H9 (cell line): Measurements from ENCODE around the gene SIPA1L3. TPM values are rescaled to one million over a fixed set of nuclear protein-coding genes. Genes with fewer than 3 reads are reported as not detected.

ENCODE experiments used
- DNase-seq: peaks from one replicate; pipeline ENCODE4 v3.0.0-alpha.2; 2017
- H2AFZ ChIP-seq: one replicate; pipeline ENCODE4 v1.6.1; 2013; ENCODE audit warnings: mild to moderate bottlenecking, low read length, control low read depth, moderate library complexity
- H2AK5ac ChIP-seq: 2 replicates; pipeline ENCODE4 v1.6.1; 2013; ENCODE audit warnings: low read length, control low read depth, mixed read lengths; ENCODE audit not compliant: insufficient read length
- H2BK120ac ChIP-seq: one replicate; pipeline ENCODE4 v1.6.1; 2013; ENCODE audit warnings: low read depth, mild to moderate bottlenecking, low read length, control low read depth, inconsistent platforms; ENCODE audit not compliant: poor library complexity, severe bottlenecking
- H2BK12ac ChIP-seq: 2 replicates; pipeline ENCODE4 v1.6.1; 2013; ENCODE audit warnings: low read length, control low read depth, mixed read lengths, low read depth; ENCODE audit not compliant: insufficient read length
- H2BK15ac ChIP-seq: 2 replicates; pipeline ENCODE4 v1.6.1; 2013; ENCODE audit warnings: low read depth, low read length, control low read depth
- H2BK20ac ChIP-seq: one replicate; pipeline ENCODE4 v1.6.1; 2013; ENCODE audit warnings: low read depth, mild to moderate bottlenecking, low read length, control low read depth, inconsistent platforms; ENCODE audit not compliant: poor library complexity, severe bottlenecking
- H2BK5ac ChIP-seq: 2 replicates; pipeline ENCODE4 v1.6.1; 2013; ENCODE audit warnings: low read length, control low read depth, mixed read lengths; ENCODE audit not compliant: insufficient read length
- H3K14ac ChIP-seq: 2 replicates; pipeline ENCODE4 v1.6.1; 2013; ENCODE audit warnings: low read length, control low read depth; ENCODE audit not compliant: insufficient read depth
- H3K18ac ChIP-seq: 2 replicates; pipeline ENCODE4 v1.6.1; 2013; ENCODE audit warnings: low read depth, mild to moderate bottlenecking, mixed read lengths, low read length, control low read depth; ENCODE audit not compliant: insufficient read length
- H3K23ac ChIP-seq: 2 replicates; pipeline ENCODE4 v1.6.1; 2013; ENCODE audit warnings: low read length, control low read depth, mixed read lengths, low read depth; ENCODE audit not compliant: insufficient read length
- H3K23me2 ChIP-seq: 2 replicates; pipeline ENCODE4 v1.6.1; 2013; ENCODE audit warnings: low read depth, mild to moderate bottlenecking, mixed read lengths, low read length, control low read depth; ENCODE audit not compliant: insufficient read length, poor library complexity, severe bottlenecking
- H3K27ac ChIP-seq: 2 replicates; pipeline ENCODE4 v1.5.1; 2013; ENCODE audit warnings: low read length, control low read depth, mixed read lengths, low read depth; ENCODE audit not compliant: insufficient read length
- H3K27me3 ChIP-seq: 2 replicates; pipeline ENCODE4 v1.6.1; 2013; ENCODE audit warnings: low read length, control low read depth, inconsistent platforms; ENCODE audit not compliant: insufficient read depth
- H3K4ac ChIP-seq: 2 replicates; pipeline ENCODE4 v1.6.1; 2013; ENCODE audit warnings: low read depth, mild to moderate bottlenecking, control low read depth, inconsistent platforms, low read length, moderate library complexity
- H3K4me1 ChIP-seq: 2 replicates; pipeline ENCODE4 v1.6.1; 2013; ENCODE audit warnings: low read length, control low read depth, inconsistent platforms; ENCODE audit not compliant: insufficient read depth
- H3K4me2 ChIP-seq: 2 replicates; pipeline ENCODE4 v1.6.1; 2013; ENCODE audit warnings: low read length, control low read depth, mixed read lengths; ENCODE audit not compliant: insufficient read length, insufficient read depth
- H3K56ac ChIP-seq: 2 replicates; pipeline ENCODE4 v1.6.1; 2013; ENCODE audit warnings: low read depth, mild to moderate bottlenecking, mixed read lengths, low read length, control low read depth; ENCODE audit not compliant: insufficient read length
- H3K79me1 ChIP-seq: 2 replicates; pipeline ENCODE4 v1.6.1; 2013; ENCODE audit warnings: low read depth, mild to moderate bottlenecking, moderate library complexity, low read length, control low read depth, inconsistent platforms; ENCODE audit not compliant: insufficient read depth, poor library complexity, severe bottlenecking
- H3K79me2 ChIP-seq: 2 replicates; pipeline ENCODE4 v1.6.1; 2013; ENCODE audit warnings: low read length, control low read depth, inconsistent platforms; ENCODE audit not compliant: insufficient read depth
- H3K9ac ChIP-seq: 2 replicates; pipeline ENCODE4 v1.6.1; 2013; ENCODE audit warnings: low read length, control low read depth, mixed read lengths; ENCODE audit not compliant: insufficient read length; ENCODE audit errors: extremely low read depth
- H3K9me3 ChIP-seq: one replicate; pipeline ENCODE4 v1.6.1; 2013; ENCODE audit warnings: low read depth, low read length, inconsistent platforms; ENCODE audit not compliant: control insufficient read depth
- H3T11ph ChIP-seq: one replicate; pipeline ENCODE4 v1.6.1; 2013; ENCODE audit warnings: mild to moderate bottlenecking, low read length, control low read depth, inconsistent platforms
- H4K20me1 ChIP-seq: one replicate; pipeline ENCODE4 v1.6.1; 2013; ENCODE audit not compliant: control insufficient read depth, insufficient read length, insufficient read depth
- H4K5ac ChIP-seq: 2 replicates; pipeline ENCODE4 v1.6.1; 2013; ENCODE audit warnings: low read depth, mild to moderate bottlenecking, mixed read lengths, low read length, control low read depth; ENCODE audit not compliant: insufficient read length
- H4K8ac ChIP-seq: replicated peaks from 2 replicates; pipeline ENCODE4 v1.6.1; 2013; ENCODE audit warnings: low read length, control low read depth, mixed read lengths, low read depth; ENCODE audit not compliant: insufficient read length
- H4K91ac ChIP-seq: 2 replicates; pipeline ENCODE4 v1.6.1; 2013; ENCODE audit warnings: low read depth, mild to moderate bottlenecking, moderate library complexity, mixed read lengths, low read length, control low read depth; ENCODE audit not compliant: insufficient read length
- H3K27ac Mint-ChIP-seq, 3 experiments: 2 replicates in 2 of 3; 3 replicates in 1 of 3; pipeline ENCODE4 v1.8.0; 2020 to 2021; ENCODE audit warnings: mixed read lengths in 3 of 3, mild to moderate bottlenecking in 1 of 3, moderate library complexity in 1 of 3
- H3K27me3 Mint-ChIP-seq: 2 replicates; pipeline ENCODE4 v1.8.0; 2021; ENCODE audit warnings: low read depth, mild to moderate bottlenecking, moderate library complexity, mixed read lengths
- H3K36me3 Mint-ChIP-seq, 3 experiments: 2 replicates in 2 of 3; 3 replicates in 1 of 3; pipeline ENCODE4 v1.8.0; 2020 to 2021; ENCODE audit warnings: low read depth in 3 of 3, mixed read lengths in 3 of 3; ENCODE audit not compliant: insufficient read depth in 1 of 3
- H3K4me1 Mint-ChIP-seq, 2 experiments: 2 replicates each; pipeline ENCODE4 v1.8.0; 2020; ENCODE audit warnings: mixed read lengths in 2 of 2
- H3K4me3 Mint-ChIP-seq, 2 experiments: 2 replicates in 1 of 2; 3 replicates in 1 of 2; pipeline ENCODE4 v1.8.0; 2020 to 2021; ENCODE audit warnings: mild to moderate bottlenecking in 2 of 2, mixed read lengths in 2 of 2, moderate library complexity in 1 of 2
- H3K9me3 Mint-ChIP-seq, 2 experiments: 2 replicates in 1 of 2; 3 replicates in 1 of 2; pipeline ENCODE4 v1.8.0; 2020; ENCODE audit warnings: mild to moderate bottlenecking in 2 of 2, mixed read lengths in 2 of 2, moderate library complexity in 1 of 2
- CTCF ChIP-seq: fragments of 200-600 bp; sonication (generic); conservative IDR thresholded peaks from 3 replicates; pipeline ENCODE4 v1.8.0; 2021; ENCODE audit warnings: antibody characterized with exemption, mild to moderate bottlenecking
- WGBS: extraction: QIAGEN DNeasy Blood & Tissue Kit; methylation state at CpG from one replicate; pipeline ENCODE4 v1.1.7; 2013; ENCODE audit warnings: missing lambda C conversion rate, low lambda C conversion rate, mixed read lengths; ENCODE audit not compliant: insufficient read length; ENCODE audit errors: extremely low coverage; 5-methylcytosine and 5-hydroxymethylcytosine counted together
- total RNA-seq: library from RNA; stranded (reverse); gene quantifications from 2 replicates; pipeline ENCODE4 v1.2.1, GENCODE V29; 2021

The SIPA1L3 gene
- total RNA-seq, 1 experiment from 2014 or later = 40.1 TPM

- Histone ChIP-seq H2BK12ac (no peak overlapping the region), H3K23ac (no peak overlapping the region), H3T11ph (no peak overlapping the region), H2BK20ac (no peak overlapping the region), H3K18ac (no peak overlapping the region), H3K9ac (no peak overlapping the region), H4K5ac (no peak overlapping the region), H4K91ac (no peak overlapping the region), H3K79me2 (0 out of 2 replicates have a peak, but pooled peaks cover 2% of the 10 kb centered on the region), H3K56ac (no peak overlapping the region), H3K4me2 (no peak overlapping the region), H2BK5ac (no peak overlapping the region), H3K4ac (no peak overlapping the region), H3K9me3 (no peaks in the 10 kb centered on the region), H3K27me3 (no peaks in the 10 kb centered on the region), H2AFZ (no peak overlapping the region), H2BK15ac (no peak overlapping the region), H4K8ac (no peak overlapping the region), H3K23me2 (no peaks in the 10 kb centered on the region), H2BK120ac (no peak overlapping the region), H3K27ac (no peak overlapping the region), H3K14ac (no peak overlapping the region), H3K79me1 (peaks cover 5% of the 10 kb centered on the region), H3K4me1 (no peaks in the 10 kb centered on the region), H4K20me1 (no peaks in the 10 kb centered on the region), H2AK5ac (no peak overlapping the region)
- no CpG with 5 or more reads among the region's 6 CpGs for WGBS
- Mint-ChIP-seq H3K36me3 (peaks cover 0 to 4% (median 0%) of the 10 kb centered on the region in 3 experiments; a peak in 2 of 7 replicates), H3K4me1 (peaks cover 9 to 11% of the 10 kb centered on the region in 2 experiments), H3K4me3 (no peak overlapping the region), H3K27me3 (no peaks in the 10 kb centered on the region; the same call in 1 of the 2 replicates), H3K27ac (peak overlapping the region; percentile 19 to 77 (median 76); a peak in 5 of 7 replicates), H3K9me3 (no peaks in the 10 kb centered on the region; a peak in 1 of 5 replicates)
- no peak for DNase-seq
- TF ChIP-seq CTCF = no peak
These were observed 156.9 kb downstream of the SIPA1L3 start for GRCh38 chr19:38063928-38064327.
